B cell (primary cell): ENCODE results near the gene LYRM1. TPM values are rescaled to one million over a fixed set of nuclear protein-coding genes. Genes with fewer than 3 reads are reported as not detected.

ENCODE experiments used
- ATAC-seq: fragments of 200-7000 bp; cut with Tn5 transposase; one replicate; pipeline ENCODE4 v1.10.0; 2021; ENCODE audit warnings: low read depth, mild to moderate bottlenecking, moderate number of reproducible peaks, moderate library complexity
- CTCF ChIA-PET: fragments of 350-600 bp; sonication (Branson Sonifier 250); formaldehyde crosslinking; loops from one replicate; lab custom pipeline; 2021; ENCODE audit warnings: antibody characterized with exemption, inconsistent platforms; lab: Charles Lee
- POLR2A ChIA-PET: fragments of 350-600 bp; sonication (Branson Sonifier 250); formaldehyde crosslinking; loops from one replicate; lab custom pipeline; 2021; ENCODE audit warnings: antibody characterized with exemption; lab: Charles Lee
- DNase-seq: peaks from one replicate; pipeline ENCODE4 v3.0.0; 2013
- H2AFZ ChIP-seq: 2 replicates; pipeline ENCODE4 v1.6.1; 2012; ENCODE audit warnings: mild to moderate bottlenecking, low read depth, low read length; ENCODE audit not compliant: insufficient read depth, poor library complexity, severe bottlenecking
- H3K27ac ChIP-seq, 2 donors: 1 replicate in 1 of 2; 2 replicates in 1 of 2; pipeline ENCODE4 v1.5.1; 2012 to 2013; ENCODE audit warnings: low read length in 2 of 2, mild to moderate bottlenecking in 2 of 2, moderate library complexity in 1 of 2
- H3K27me3 ChIP-seq, 4 experiments: fragments of 200-600 bp in 1 of 4; sonication (generic) in 1 of 4; replicated peaks in 1 of 4; 1 replicate in 2 of 4; 2 replicates in 2 of 4; pipeline versions ENCODE4 v1.6.1 to v1.7.0; 2013 to 2016; ENCODE audit warnings: low read length in 3 of 4, mild to moderate bottlenecking in 2 of 4, mixed read lengths in 1 of 4, moderate library complexity in 1 of 4; ENCODE audit not compliant: insufficient read depth in 4 of 4, control insufficient read depth in 3 of 4; ENCODE audit errors: control extremely low read depth in 1 of 4
- H3K36me3 ChIP-seq, 2 experiments: replicated peaks in 1 of 2; 1 replicate in 1 of 2; 2 replicates in 1 of 2; pipeline versions ENCODE4 v1.6.1 to v1.7.1; 2013; ENCODE audit warnings: low read length in 1 of 2; ENCODE audit not compliant: insufficient read depth in 2 of 2, control insufficient read depth in 1 of 2; ENCODE audit errors: control extremely low read depth in 1 of 2, extremely low read depth in 1 of 2
- H3K4me1 ChIP-seq, 2 donors: fragments of 200-600 bp in 1 of 2; sonication (generic) in 1 of 2; 1 replicate in 1 of 2; 2 replicates in 1 of 2; pipeline versions ENCODE4 v1.5.1 to v1.6.1; 2013 to 2017; ENCODE audit warnings: low read length in 2 of 2; ENCODE audit not compliant: control insufficient read depth in 2 of 2, insufficient read depth in 2 of 2
- H3K4me2 ChIP-seq: replicated peaks from 2 replicates; pipeline ENCODE3; 2012; ENCODE audit warnings: mild to moderate bottlenecking, low read depth, low read length; ENCODE audit not compliant: poor library complexity, severe bottlenecking
- H3K4me3 ChIP-seq, 5 experiments: fragments of 200-600 bp in 1 of 5; sonication (generic) in 1 of 5; 1 replicate in 3 of 5; 2 replicates in 2 of 5; pipeline versions ENCODE4 v1.5.1 to v1.7.0; 2011 to 2016; ENCODE audit warnings: low read length in 4 of 5, mild to moderate bottlenecking in 4 of 5, low read depth in 2 of 5, control low read depth in 1 of 5, moderate library complexity in 1 of 5; ENCODE audit not compliant: insufficient read depth in 1 of 5; ENCODE audit errors: control extremely low read depth in 1 of 5, extremely low read depth in 1 of 5
- H3K79me2 ChIP-seq: fragments of 200-600 bp; sonication (generic); one replicate; pipeline ENCODE4 v1.6.0; 2016; ENCODE audit warnings: low read length; ENCODE audit not compliant: control insufficient read depth, insufficient read depth
- H3K9ac ChIP-seq: fragments of 200-600 bp; sonication (generic); 2 replicates; pipeline ENCODE4 v1.6.1; 2017; ENCODE audit warnings: mild to moderate bottlenecking, low read length, moderate library complexity
- H3K9me3 ChIP-seq, 3 donors: one replicate each; pipeline versions ENCODE4 v1.6.1 to v1.7.1; 2013; ENCODE audit warnings: low read length in 2 of 3; ENCODE audit not compliant: control insufficient read depth in 2 of 3, insufficient read depth in 1 of 3; ENCODE audit errors: control extremely low read depth in 1 of 3
- H4K20me1 ChIP-seq: 2 replicates; pipeline ENCODE4 v1.6.0; 2012; ENCODE audit warnings: mild to moderate bottlenecking, low read length; ENCODE audit not compliant: insufficient read depth, control insufficient read depth, poor library complexity, severe bottlenecking
- H3K27ac Mint-ChIP-seq: one replicate; pipeline ENCODE4 v1.8.0; 2021; ENCODE audit warnings: mixed read lengths
- H3K27me3 Mint-ChIP-seq: one replicate; pipeline ENCODE4 v1.8.0; 2021; ENCODE audit warnings: mixed read lengths
- H3K4me1 Mint-ChIP-seq: one replicate; pipeline ENCODE4 v1.8.0; 2021; ENCODE audit warnings: mixed read lengths
- H3K4me3 Mint-ChIP-seq: one replicate; pipeline ENCODE4 v1.8.0; 2021; ENCODE audit warnings: mixed read lengths
- H3K9me3 Mint-ChIP-seq: one replicate; pipeline ENCODE4 v1.8.0; 2022; ENCODE audit warnings: mixed read lengths; ENCODE audit not compliant: insufficient read depth
- EZH2 ChIP-seq: IDR thresholded peaks from 2 replicates; pipeline ENCODE4 v1.6.1; 2012; ENCODE audit warnings: borderline replicate concordance, low read depth, mild to moderate bottlenecking, moderate library complexity, low read length; ENCODE audit not compliant: insufficient read depth, poor library complexity, severe bottlenecking
- WGBS: methylation state at CpG from one replicate; pipeline ENCODE4 v1.1.5; 2013; ENCODE audit warnings: missing lambda C conversion rate; ENCODE audit not compliant: insufficient coverage; 5-methylcytosine and 5-hydroxymethylcytosine counted together
- intact Hi-C: fragments of 100-400 bp; cut with micrococcal nuclease; formaldehyde crosslinking; loops from one replicate; pipeline ENCODE4 v1.10.0; 2022
- polyA plus RNA-seq: library from polyadenylated mRNA; depleted of rRNA; stranded (reverse); fragments of >200 nt; gene quantifications from 2 replicates; pipeline ENCODE4 v1.2.3, GENCODE V29; 2012
- total RNA-seq, 2 donors: library from RNA; stranded (reverse); fragments of 120-200 nt in 1 of 2; gene quantifications; 1 replicate in 1 of 2; 2 replicates in 1 of 2; pipeline versions ENCODE4 v1.2.3 to v1.2.4, GENCODE V29; 2013 to 2022
- TF ChIP-seq, protein P1 (sequence below): fragments of 200-600 bp; IDR thresholded peaks from one replicate; pipeline ENCODE4 v1.8.0; 2022; ENCODE audit warnings: antibody characterized with exemption, mild to moderate bottlenecking

Gene LYRM1
- total and polyA plus RNA-seq, 2 donors (not counting 1 experiment from before 2014, with no cell fraction given), result 20.0 to 21.8 TPM

DNA sequence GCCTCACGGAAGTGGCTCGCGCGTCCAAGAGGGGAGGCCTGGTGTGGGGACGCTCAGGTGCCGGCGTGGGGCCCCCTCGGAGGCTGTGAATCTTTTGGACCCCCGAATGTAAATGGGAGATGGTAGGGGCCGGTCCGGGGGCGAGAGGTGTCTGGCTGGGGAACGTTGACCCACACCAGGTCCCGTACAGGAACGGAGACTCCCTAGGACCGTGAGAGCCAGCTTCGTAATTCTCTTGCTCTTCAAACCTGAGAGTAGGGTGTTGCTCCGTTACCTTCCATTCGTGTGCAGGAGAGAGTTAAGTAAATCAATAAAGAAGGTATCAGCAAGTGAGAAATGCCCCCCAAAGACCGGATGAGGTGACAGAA, 481 bp downstream of the LYRM1 start:
- intact Hi-C loops, result loop anchor here (10.0 kb wide), 3 partner anchors 654 to 1346 kb away; partner anchors contain the start of gene VPS35L
- CTCF ChIA-PET, result no interaction called here

More for the DNA sequence above, 481 bp downstream of the LYRM1 start:
- Mint-ChIP-seq H3K27ac (peak overlapping the region; percentile 95), H3K4me1 (peaks cover 71% of the 10 kb centered on the region), H3K4me3 (peak overlapping the region; percentile 94), H3K27me3 (no peaks in the 10 kb centered on the region), H3K9me3 (no peaks in the 10 kb centered on the region)
- no peaks in the 10 kb centered on the region for H3K27me3 ChIP-seq
- H3K4me3 ChIP-seq, result peak overlapping the region; percentile 89 to 96 (median 95)
- peaks cover 15% of the 10 kb centered on the region for H4K20me1 ChIP-seq
- POLR2A ChIA-PET, result interaction anchor here (0.6 to 1.9 kb wide), 2 partner anchors 27 to 192 kb away, joined by 6 to 11 read pairs; no protein-coding TSS in a partner anchor
- peaks cover 51% of the 10 kb centered on the region for H3K79me2 ChIP-seq
- no peaks in the 10 kb centered on the region for H3K9me3 ChIP-seq
- 1% methylated on average over 20 of the region's 20 CpGs for WGBS
- DNase-seq (no peak), ATAC-seq (peak; percentile 2)
- H3K36me3 ChIP-seq, result no peaks in the 10 kb centered on the region
- peak overlapping the region; percentile 98 for H3K9ac ChIP-seq
- TF ChIP-seq, protein P1, sequence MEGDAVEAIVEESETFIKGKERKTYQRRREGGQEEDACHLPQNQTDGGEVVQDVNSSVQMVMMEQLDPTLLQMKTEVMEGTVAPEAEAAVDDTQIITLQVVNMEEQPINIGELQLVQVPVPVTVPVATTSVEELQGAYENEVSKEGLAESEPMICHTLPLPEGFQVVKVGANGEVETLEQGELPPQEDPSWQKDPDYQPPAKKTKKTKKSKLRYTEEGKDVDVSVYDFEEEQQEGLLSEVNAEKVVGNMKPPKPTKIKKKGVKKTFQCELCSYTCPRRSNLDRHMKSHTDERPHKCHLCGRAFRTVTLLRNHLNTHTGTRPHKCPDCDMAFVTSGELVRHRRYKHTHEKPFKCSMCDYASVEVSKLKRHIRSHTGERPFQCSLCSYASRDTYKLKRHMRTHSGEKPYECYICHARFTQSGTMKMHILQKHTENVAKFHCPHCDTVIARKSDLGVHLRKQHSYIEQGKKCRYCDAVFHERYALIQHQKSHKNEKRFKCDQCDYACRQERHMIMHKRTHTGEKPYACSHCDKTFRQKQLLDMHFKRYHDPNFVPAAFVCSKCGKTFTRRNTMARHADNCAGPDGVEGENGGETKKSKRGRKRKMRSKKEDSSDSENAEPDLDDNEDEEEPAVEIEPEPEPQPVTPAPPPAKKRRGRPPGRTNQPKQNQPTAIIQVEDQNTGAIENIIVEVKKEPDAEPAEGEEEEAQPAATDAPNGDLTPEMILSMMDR, result no peak
- TF ChIP-seq EZH2, result no peak
- peaks cover 52% of the 10 kb centered on the region in 2 donors for H3K4me1 ChIP-seq
- H3K4me2 ChIP-seq, result peak overlapping the region; percentile 90
- peak overlapping the region; percentile 77 to 96 for H3K27ac ChIP-seq
- H2AFZ ChIP-seq, result peak overlapping the region; percentile 86
